GM23338 (cell line): ENCODE measurements around the gene NXPH4. TPM values are rescaled to one million over a fixed set of nuclear protein-coding genes. Genes with fewer than 3 reads are reported as not detected.

Experiments used
- ATAC-seq: fragments of 200-7000 bp; cut with Tn5 transposase; 3 replicates; pipeline ENCODE4 v1.9.1; 2020
- DNase-seq: peaks from one replicate; pipeline ENCODE4 v3.0.0-alpha.2; 2015; ENCODE audit warnings: low spot score
- H2AFZ ChIP-seq: fragments of 200-600 bp; sonication (generic); 2 replicates; pipeline ENCODE4 v1.8.0; 2016; ENCODE audit warnings: antibody characterized with exemption, mild to moderate bottlenecking, moderate library complexity
- H3F3A ChIP-seq: fragments of 200-600 bp; sonication (generic); replicated peaks from 2 replicates; pipeline ENCODE4 v1.8.0; 2017; ENCODE audit warnings: antibody characterized with exemption, mixed run types, low read depth
- H3K27ac ChIP-seq: fragments of 200-600 bp; sonication (generic); 2 replicates; pipeline ENCODE4 v1.6.1; 2016; ENCODE audit warnings: low read depth
- H3K27me3 ChIP-seq: fragments of 200-600 bp; sonication (generic); 2 replicates; pipeline ENCODE4 v1.8.0; 2016; ENCODE audit warnings: mild to moderate bottlenecking, mixed run types, moderate library complexity; ENCODE audit not compliant: insufficient read depth
- H3K36me3 ChIP-seq: fragments of 200-600 bp; sonication (generic); 2 replicates; pipeline ENCODE4 v1.8.0; 2016; ENCODE audit warnings: mild to moderate bottlenecking; ENCODE audit not compliant: insufficient read depth
- H3K4me1 ChIP-seq: fragments of 200-600 bp; sonication (generic); 2 replicates; pipeline ENCODE4 v1.8.0; 2016; ENCODE audit warnings: mild to moderate bottlenecking, moderate library complexity; ENCODE audit not compliant: insufficient read depth
- H3K4me2 ChIP-seq: fragments of 200-600 bp; sonication (generic); 2 replicates; pipeline ENCODE4 v1.7.1; 2017; ENCODE audit warnings: mixed run types
- H3K4me3 ChIP-seq: fragments of 200-600 bp; sonication (generic); 2 replicates; pipeline ENCODE4 v1.6.1; 2016; ENCODE audit warnings: mixed run types
- H3K79me2 ChIP-seq: fragments of 200-600 bp; sonication (generic); replicated peaks from 2 replicates; pipeline ENCODE4 v1.8.0; 2017; ENCODE audit warnings: mild to moderate bottlenecking; ENCODE audit not compliant: insufficient read depth
- H3K9me2 ChIP-seq: fragments of 200-600 bp; sonication (generic); 2 replicates; pipeline ENCODE4 v1.8.0; 2017; ENCODE audit not compliant: insufficient read depth
- H4K20me1 ChIP-seq: fragments of 200-600 bp; sonication (generic); replicated peaks from 2 replicates; pipeline ENCODE4 v1.8.0; 2017; ENCODE audit warnings: mild to moderate bottlenecking; ENCODE audit not compliant: insufficient read depth
- H3K27ac Mint-ChIP-seq: 2 replicates; pipeline ENCODE4 v1.8.0; 2020; ENCODE audit warnings: inconsistent platforms, mild to moderate bottlenecking, moderate library complexity, mixed read lengths
- H3K27me3 Mint-ChIP-seq: 3 replicates; pipeline ENCODE4 v1.8.0; 2022; ENCODE audit warnings: low read depth, mild to moderate bottlenecking, moderate library complexity, mixed read lengths, inconsistent platforms; ENCODE audit not compliant: insufficient read depth, poor library complexity
- H3K36me3 Mint-ChIP-seq: 3 replicates; pipeline ENCODE4 v1.8.0; 2021; ENCODE audit warnings: low read depth, mild to moderate bottlenecking, inconsistent platforms, moderate library complexity, mixed read lengths
- H3K4me1 Mint-ChIP-seq: 3 replicates; pipeline ENCODE4 v1.8.0; 2020; ENCODE audit warnings: mild to moderate bottlenecking, inconsistent platforms, mixed read lengths
- H3K4me3 Mint-ChIP-seq: 3 replicates; pipeline ENCODE4 v1.8.0; 2021; ENCODE audit warnings: moderate library complexity, mild to moderate bottlenecking, inconsistent platforms, mixed read lengths
- H3K9me3 Mint-ChIP-seq: 3 replicates; pipeline ENCODE4 v1.8.0; 2020; ENCODE audit warnings: moderate library complexity, mild to moderate bottlenecking, inconsistent platforms, mixed read lengths
- CREB1 ChIP-seq: fragments of 250-450 bp; sonication (Bioruptor Pico); IDR thresholded peaks from 2 replicates; pipeline ENCODE4 v1.5.0; 2020; ENCODE audit warnings: low read depth, mild to moderate bottlenecking, moderate library complexity
- polyA plus RNA-seq: library from polyadenylated mRNA; unstranded; fragments of >200 nt; fragmentation: Nextera tagmentation; extraction: Ambion mirVana; gene quantifications from 2 replicates; pipeline ENCODE4 v1.2.1, GENCODE V29; 2016
- total RNA-seq: library from RNA; depleted of rRNA; stranded (reverse); fragments of >200 nt; shearing (Covaris generic); gene quantifications from 2 replicates; pipeline ENCODE4 v1.2.3, GENCODE V29; 2014
- TF ChIP-seq, protein P1 (sequence below): IDR thresholded peaks from 2 replicates; pipeline ENCODE4 v1.6.1; 2016; ENCODE audit warnings: antibody characterized with exemption
- TF ChIP-seq, protein P2 (sequence below): IDR thresholded peaks from one replicate; pipeline ENCODE4 v1.6.1; 2018; ENCODE audit warnings: antibody characterized with exemption; ENCODE audit not compliant: unreplicated experiment
- TF ChIP-seq, protein P3 (sequence below), 2 experiments: fragments of 200-600 bp in 1 of 2; sonication (generic) in 1 of 2; conservative IDR thresholded peaks; 2 replicates each; pipeline versions ENCODE4 v1.5.1 to v1.6.1; 2016 to 2017; ENCODE audit warnings: antibody characterized with exemption in 2 of 2, low read depth in 2 of 2, mild to moderate bottlenecking in 2 of 2, moderate library complexity in 1 of 2

NXPH4 gene
- total and polyA plus RNA-seq, 2 experiments from 2014 or later = 0.89 to 1.5 TPM

DNA sequence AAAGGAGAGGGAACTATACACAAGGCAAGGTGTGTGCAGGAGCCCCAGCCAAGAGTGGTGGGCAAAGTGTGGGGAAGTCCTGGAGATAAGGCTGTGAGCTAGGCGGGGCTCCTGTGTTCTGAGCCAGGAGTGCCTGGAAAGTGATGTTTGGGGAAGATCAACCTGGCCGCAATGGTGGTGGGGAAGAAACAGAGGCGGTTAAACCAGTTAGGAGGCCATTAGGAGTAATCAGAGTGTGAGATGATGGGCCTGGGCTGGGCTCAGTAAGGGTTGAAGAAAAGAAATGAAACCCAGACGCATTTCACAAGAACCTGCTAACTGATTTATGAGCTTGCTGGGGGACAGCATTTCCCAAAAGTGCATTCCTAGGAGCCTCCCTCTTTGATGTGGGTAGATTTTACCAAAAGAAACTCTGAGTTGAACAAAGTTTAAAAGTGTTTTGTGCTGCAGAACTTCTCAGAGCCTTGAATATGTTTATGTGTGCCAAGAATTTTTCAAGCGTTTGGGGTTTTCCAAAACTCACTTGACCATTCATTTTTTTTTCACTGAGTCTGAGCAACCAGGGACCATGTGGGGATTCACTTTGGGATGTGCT, 34.9 kb upstream of the NXPH4 start (continued):
- TF ChIP-seq, protein P1, sequence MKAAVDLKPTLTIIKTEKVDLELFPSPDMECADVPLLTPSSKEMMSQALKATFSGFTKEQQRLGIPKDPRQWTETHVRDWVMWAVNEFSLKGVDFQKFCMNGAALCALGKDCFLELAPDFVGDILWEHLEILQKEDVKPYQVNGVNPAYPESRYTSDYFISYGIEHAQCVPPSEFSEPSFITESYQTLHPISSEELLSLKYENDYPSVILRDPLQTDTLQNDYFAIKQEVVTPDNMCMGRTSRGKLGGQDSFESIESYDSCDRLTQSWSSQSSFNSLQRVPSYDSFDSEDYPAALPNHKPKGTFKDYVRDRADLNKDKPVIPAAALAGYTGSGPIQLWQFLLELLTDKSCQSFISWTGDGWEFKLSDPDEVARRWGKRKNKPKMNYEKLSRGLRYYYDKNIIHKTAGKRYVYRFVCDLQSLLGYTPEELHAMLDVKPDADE = no peak
- TF ChIP-seq, protein P2, sequence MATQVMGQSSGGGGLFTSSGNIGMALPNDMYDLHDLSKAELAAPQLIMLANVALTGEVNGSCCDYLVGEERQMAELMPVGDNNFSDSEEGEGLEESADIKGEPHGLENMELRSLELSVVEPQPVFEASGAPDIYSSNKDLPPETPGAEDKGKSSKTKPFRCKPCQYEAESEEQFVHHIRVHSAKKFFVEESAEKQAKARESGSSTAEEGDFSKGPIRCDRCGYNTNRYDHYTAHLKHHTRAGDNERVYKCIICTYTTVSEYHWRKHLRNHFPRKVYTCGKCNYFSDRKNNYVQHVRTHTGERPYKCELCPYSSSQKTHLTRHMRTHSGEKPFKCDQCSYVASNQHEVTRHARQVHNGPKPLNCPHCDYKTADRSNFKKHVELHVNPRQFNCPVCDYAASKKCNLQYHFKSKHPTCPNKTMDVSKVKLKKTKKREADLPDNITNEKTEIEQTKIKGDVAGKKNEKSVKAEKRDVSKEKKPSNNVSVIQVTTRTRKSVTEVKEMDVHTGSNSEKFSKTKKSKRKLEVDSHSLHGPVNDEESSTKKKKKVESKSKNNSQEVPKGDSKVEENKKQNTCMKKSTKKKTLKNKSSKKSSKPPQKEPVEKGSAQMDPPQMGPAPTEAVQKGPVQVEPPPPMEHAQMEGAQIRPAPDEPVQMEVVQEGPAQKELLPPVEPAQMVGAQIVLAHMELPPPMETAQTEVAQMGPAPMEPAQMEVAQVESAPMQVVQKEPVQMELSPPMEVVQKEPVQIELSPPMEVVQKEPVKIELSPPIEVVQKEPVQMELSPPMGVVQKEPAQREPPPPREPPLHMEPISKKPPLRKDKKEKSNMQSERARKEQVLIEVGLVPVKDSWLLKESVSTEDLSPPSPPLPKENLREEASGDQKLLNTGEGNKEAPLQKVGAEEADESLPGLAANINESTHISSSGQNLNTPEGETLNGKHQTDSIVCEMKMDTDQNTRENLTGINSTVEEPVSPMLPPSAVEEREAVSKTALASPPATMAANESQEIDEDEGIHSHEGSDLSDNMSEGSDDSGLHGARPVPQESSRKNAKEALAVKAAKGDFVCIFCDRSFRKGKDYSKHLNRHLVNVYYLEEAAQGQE = no peak

DNA sequence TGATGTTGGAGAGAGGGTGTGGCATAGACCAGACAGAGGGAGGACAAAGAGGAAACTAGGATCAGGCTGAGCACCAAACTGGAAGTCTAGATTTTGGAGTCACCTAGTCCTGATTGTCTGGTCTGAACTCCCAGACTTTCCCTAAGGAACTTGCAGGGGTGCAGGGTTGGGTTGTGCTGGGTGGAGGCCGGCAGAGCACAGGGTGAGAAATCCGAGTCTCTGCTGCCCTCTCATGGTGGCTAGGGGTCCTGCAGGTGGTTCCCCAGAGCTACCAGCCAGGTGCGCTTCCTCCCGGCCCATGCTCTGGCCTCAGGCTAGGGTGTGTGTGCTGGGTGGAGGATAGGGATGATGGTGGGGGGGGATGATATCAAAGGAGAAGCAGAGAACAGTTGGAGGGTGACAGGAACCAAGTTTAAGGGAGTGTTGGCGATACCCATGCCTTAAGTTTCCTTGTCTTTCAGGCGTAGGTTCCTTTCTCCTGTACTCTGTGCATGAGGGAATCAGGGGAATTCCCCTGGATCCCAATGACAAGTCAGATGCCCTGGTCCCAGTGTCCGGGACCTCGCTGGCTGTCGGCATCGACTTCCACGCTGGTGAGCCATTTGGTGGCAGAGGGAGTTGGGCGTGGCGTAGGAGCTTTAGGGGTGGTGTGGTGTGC, 33.5 kb upstream of the NXPH4 start:
- Histone ChIP-seq H3K4me2 (no peak overlapping the region), H3K4me3 (no peak overlapping the region), H4K20me1 (no peaks in the 10 kb centered on the region; the same call in 1 of the 2 replicates), H3K27me3 (no peaks in the 10 kb centered on the region), H3K79me2 (no peaks in the 10 kb centered on the region), H2AFZ (no peak overlapping the region), H3K9me2 (no peaks in the 10 kb centered on the region), H3K36me3 (peaks cover 21% of the 10 kb centered on the region), H3K27ac (peak overlapping the region; percentile 86), H3F3A (peaks cover 19% of the 10 kb centered on the region), H3K4me1 (no peaks in the 10 kb centered on the region)
- DNase-seq (peak; percentile 93), ATAC-seq (peak; percentile 95)
- Mint-ChIP-seq H3K27me3 (peaks cover 37% of the 10 kb centered on the region), H3K9me3 (no peaks in the 10 kb centered on the region), H3K4me1 (peaks cover 5% of the 10 kb centered on the region; the same call in 2 of the 3 replicates), H3K36me3 (peaks cover 89% of the 10 kb centered on the region), H3K4me3 (no peak overlapping the region; the same call in 2 of the 3 replicates), H3K27ac (peak overlapping the region; percentile 84)
- TF ChIP-seq, protein P3, sequence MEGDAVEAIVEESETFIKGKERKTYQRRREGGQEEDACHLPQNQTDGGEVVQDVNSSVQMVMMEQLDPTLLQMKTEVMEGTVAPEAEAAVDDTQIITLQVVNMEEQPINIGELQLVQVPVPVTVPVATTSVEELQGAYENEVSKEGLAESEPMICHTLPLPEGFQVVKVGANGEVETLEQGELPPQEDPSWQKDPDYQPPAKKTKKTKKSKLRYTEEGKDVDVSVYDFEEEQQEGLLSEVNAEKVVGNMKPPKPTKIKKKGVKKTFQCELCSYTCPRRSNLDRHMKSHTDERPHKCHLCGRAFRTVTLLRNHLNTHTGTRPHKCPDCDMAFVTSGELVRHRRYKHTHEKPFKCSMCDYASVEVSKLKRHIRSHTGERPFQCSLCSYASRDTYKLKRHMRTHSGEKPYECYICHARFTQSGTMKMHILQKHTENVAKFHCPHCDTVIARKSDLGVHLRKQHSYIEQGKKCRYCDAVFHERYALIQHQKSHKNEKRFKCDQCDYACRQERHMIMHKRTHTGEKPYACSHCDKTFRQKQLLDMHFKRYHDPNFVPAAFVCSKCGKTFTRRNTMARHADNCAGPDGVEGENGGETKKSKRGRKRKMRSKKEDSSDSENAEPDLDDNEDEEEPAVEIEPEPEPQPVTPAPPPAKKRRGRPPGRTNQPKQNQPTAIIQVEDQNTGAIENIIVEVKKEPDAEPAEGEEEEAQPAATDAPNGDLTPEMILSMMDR (conservative IDR thresholded peaks at IDR 0.05; ENCODE audit: low read depth in 2 of 2) = peak; percentile 83 to 87
- no peak for TF ChIP-seq CREB1 (CRISPR knock-in tag)
